Endothelial cell of umbilical vein (primary cell): ENCODE results near the gene RSL24D1. TPM values are rescaled to one million over a fixed set of nuclear protein-coding genes. Genes with fewer than 3 reads are reported as not detected.

Source experiments
- BruUV-seq: library from RNA; stranded (reverse); fragments of 400-500 nt; replicated peaks from 2 replicates; lab custom pipeline; 2021; lab: Mats Ljungman, UMichigan
- CTCF ChIA-PET: fragments of 300-600, 350-600 bp; sonication (Branson Sonifier 250); formaldehyde crosslinking; loops from one replicate; lab custom pipeline; 2021; ENCODE audit warnings: antibody characterized with exemption, inconsistent platforms; lab: Charles Lee
- POLR2A ChIA-PET: fragments of 300-600, 350-600 bp; sonication (Branson Sonifier 250); formaldehyde crosslinking; loops from one replicate; lab custom pipeline; 2021; ENCODE audit warnings: antibody characterized with exemption, inconsistent platforms; lab: Charles Lee
- DNase-seq: peaks from one replicate; pipeline ENCODE4 v3.0.0-alpha.2; 2011; ENCODE audit warnings: low read depth, low spot score
- FAIRE-seq: peaks from 2 replicates; lab custom pipeline; 2011; peaks lifted over from hg19 to GRCh38; lab: Jason Lieb, UNC
- H2AFZ ChIP-seq: 2 replicates; pipeline ENCODE4 v1.6.0; 2012; ENCODE audit warnings: low read depth, low read length, control low read depth, inconsistent platforms
- H3K27ac ChIP-seq: 2 replicates; pipeline ENCODE4 v1.5.1; 2011; ENCODE audit warnings: low read depth, mild to moderate bottlenecking, control low read depth, low read length, moderate library complexity; ENCODE audit not compliant: insufficient read depth
- H3K27me3 ChIP-seq, 2 experiments: 2 replicates each; pipeline versions ENCODE4 v1.6.0 to v1.6.1; 2011; ENCODE audit warnings: low read length in 2 of 2, mixed read lengths in 1 of 2; ENCODE audit not compliant: control insufficient read depth in 2 of 2, insufficient read depth in 2 of 2
- H3K36me3 ChIP-seq, 2 experiments: 2 replicates in 1 of 2; 3 replicates in 1 of 2; pipeline ENCODE4 v1.5.1; 2011; ENCODE audit warnings: low read length in 2 of 2, mild to moderate bottlenecking in 1 of 2, moderate library complexity in 1 of 2; ENCODE audit not compliant: control insufficient read depth in 2 of 2, insufficient read depth in 2 of 2; ENCODE audit errors: extremely low read depth in 1 of 2
- H3K4me1 ChIP-seq: 3 replicates; pipeline ENCODE4 v1.5.1; 2011; ENCODE audit warnings: mild to moderate bottlenecking, low read length; ENCODE audit not compliant: control insufficient read depth, insufficient read depth; ENCODE audit errors: extremely low read depth
- H3K4me2 ChIP-seq: 2 replicates; pipeline ENCODE4 v1.6.1; 2011; ENCODE audit warnings: low read length, control low read depth, mixed read lengths; ENCODE audit not compliant: insufficient read depth
- H3K4me3 ChIP-seq, 3 experiments: fragments of 200-600 bp in 1 of 3; sonication (generic), shearing (Covaris generic) in 1 of 3; replicated peaks in 1 of 3; 2 replicates each; pipeline ENCODE4 v1.5.1; 2011 to 2016; ENCODE audit warnings: control low read depth in 3 of 3, low read length in 3 of 3, mild to moderate bottlenecking in 2 of 3, inconsistent platforms in 1 of 3, low read depth in 1 of 3, moderate library complexity in 1 of 3; ENCODE audit not compliant: insufficient read depth in 1 of 3
- H3K79me2 ChIP-seq: 2 replicates; pipeline ENCODE4 v1.6.0; 2012; ENCODE audit warnings: low read length, inconsistent platforms; ENCODE audit not compliant: control insufficient read depth, insufficient read depth
- H3K9ac ChIP-seq: replicated peaks from 2 replicates; pipeline ENCODE3; 2011; ENCODE audit warnings: low read length, control low read depth; ENCODE audit not compliant: insufficient read depth; ENCODE audit errors: extremely low read depth
- H3K9me1 ChIP-seq: replicated peaks from 3 replicates; pipeline ENCODE4 v1.6.0; 2011; ENCODE audit warnings: mild to moderate bottlenecking, low read length; ENCODE audit not compliant: control insufficient read depth, insufficient read depth; ENCODE audit errors: extremely low read depth
- H3K9me3 ChIP-seq: replicated peaks from 2 replicates; pipeline ENCODE4 v1.5.1; 2012; ENCODE audit warnings: low read length, inconsistent platforms; ENCODE audit not compliant: control insufficient read depth, insufficient read depth
- H4K20me1 ChIP-seq: replicated peaks from 2 replicates; pipeline ENCODE3; 2011; ENCODE audit warnings: mild to moderate bottlenecking, low read length; ENCODE audit not compliant: control insufficient read depth, insufficient read depth; ENCODE audit errors: extremely low read depth
- EZH2 ChIP-seq: IDR thresholded peaks from 2 replicates; pipeline ENCODE4 v1.6.1; 2012; ENCODE audit warnings: borderline replicate concordance, low read depth, mild to moderate bottlenecking, moderate library complexity, low read length, inconsistent platforms; ENCODE audit not compliant: severe bottlenecking
- FOS ChIP-seq: IDR thresholded peaks from 2 replicates; pipeline ENCODE4 v1.6.1; 2011; ENCODE audit warnings: mild to moderate bottlenecking, low read length, moderate library complexity, borderline replicate concordance; ENCODE audit not compliant: insufficient read depth
- GATA2 ChIP-seq: IDR thresholded peaks from 2 replicates; pipeline ENCODE4 v1.7.0; 2011; ENCODE audit warnings: low read depth, mild to moderate bottlenecking, moderate library complexity, mixed read lengths, low read length; ENCODE audit not compliant: insufficient read length, insufficient read depth
- JUN ChIP-seq: IDR thresholded peaks from 2 replicates; pipeline ENCODE4 v1.6.1; 2011; ENCODE audit warnings: borderline replicate concordance, low read depth; ENCODE audit not compliant: insufficient read length, insufficient read depth
- MYC ChIP-seq: IDR thresholded peaks from one replicate; pipeline ENCODE4 v1.6.1; 2011; ENCODE audit warnings: mild to moderate bottlenecking, low read depth, low read length
- POLR2A ChIP-seq: IDR thresholded peaks from 2 replicates; pipeline ENCODE4 v1.6.1; 2012; ENCODE audit warnings: low read depth, mild to moderate bottlenecking, control low read depth, low read length
- POLR2AphosphoS5 ChIP-seq: IDR thresholded peaks from 2 replicates; pipeline ENCODE4 v1.6.1; 2012; ENCODE audit warnings: low read depth, mild to moderate bottlenecking, control low read depth, low read length, moderate library complexity; ENCODE audit not compliant: insufficient read depth
- dilution Hi-C: fragments of 300-500 bp; cut with MboI; formaldehyde crosslinking; loops from one replicate; pipeline ENCODE4 v1.15.0; 2019; ENCODE audit warnings: low sequenced_read_pairs; ENCODE audit not compliant: extremely low pct_ligation_motif_present
- intact Hi-C: fragments of 100-400 bp; cut with micrococcal nuclease; formaldehyde crosslinking; loops from one replicate; pipeline ENCODE4 v1.10.0; 2022
- polyA plus RNA-seq, 4 experiments: library from polyadenylated mRNA; depleted of rRNA in 3 of 4; stranded (reverse) in 3 of 4; unstranded in 1 of 4; fragments of >200 nt; gene quantifications; 2 replicates each; pipeline versions ENCODE4 v1.2.1 to v1.2.3, GENCODE V29; 2011 to 2012; ENCODE audit warnings: missing spikeins in 1 of 4
- total RNA-seq: library from RNA; stranded (reverse); gene quantifications from 2 replicates; pipeline ENCODE4 v1.2.3, GENCODE V29; 2021
- TF ChIP-seq, protein P1 (sequence below): IDR thresholded peaks from 2 replicates; pipeline ENCODE4 v1.6.1; 2011; ENCODE audit not compliant: insufficient read depth, insufficient read length
- TF ChIP-seq, protein P2 (sequence below), 2 donors: IDR thresholded peaks; 1 replicate in 1 of 2; 2 replicates in 1 of 2; pipeline ENCODE4 v1.5.1; 2011; ENCODE audit warnings: low read length in 2 of 2, mild to moderate bottlenecking in 2 of 2, moderate library complexity in 2 of 2, control low read depth in 1 of 2, inconsistent platforms in 1 of 2, low read depth in 1 of 2; ENCODE audit not compliant: insufficient read depth in 1 of 2; ENCODE audit errors: extremely low read depth in 1 of 2

RSL24D1 gene
- total and polyA plus RNA-seq, 2 donors (not counting 3 experiments of a cell fraction or from before 2014, with no cell fraction given): 18.4 to 60.0 TPM

DNA sequence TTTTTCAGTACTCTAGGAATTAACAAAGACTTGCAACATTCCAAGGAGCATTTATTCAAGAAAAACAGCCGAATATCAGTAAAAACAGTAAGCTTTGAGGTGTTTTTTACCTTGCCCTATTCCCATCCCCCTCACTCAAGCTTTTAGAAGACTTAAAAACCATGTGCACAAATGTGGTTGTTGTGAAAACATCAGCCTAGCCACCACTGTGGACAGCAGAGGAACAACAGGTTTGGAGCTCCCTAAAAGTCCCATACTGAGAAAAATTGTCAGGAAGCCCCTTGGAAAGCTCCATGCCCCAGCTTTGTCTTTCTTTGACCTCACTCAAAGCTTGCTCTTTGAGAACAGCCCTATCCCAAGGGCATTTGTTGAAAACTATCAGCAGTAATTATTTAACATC lies 34.7 kb upstream of the RSL24D1 start:
- Histone ChIP-seq H4K20me1 (no peaks in the 10 kb centered on the region), H3K9me1 (no peaks in the 10 kb centered on the region), H3K27ac (no peak overlapping the region), H3K4me1 (peaks cover 18% of the 10 kb centered on the region), H3K4me2 (no peak overlapping the region), H3K27me3 (no peaks in the 10 kb centered on the region), H3K36me3 (no peaks in the 10 kb centered on the region), H2AFZ (no peak overlapping the region), H3K79me2 (no peaks in the 10 kb centered on the region), H3K4me3 (no peak overlapping the region), H3K9me3 (no peaks in the 10 kb centered on the region), H3K9ac (no peak overlapping the region)
- FAIRE-seq (no peak), DNase-seq (no peak)
- CTCF ChIA-PET: interaction anchor here (0.8 to 2.1 kb wide), 5 partner anchors 9 to 204 kb away, joined by 3 to 11 read pairs (median 4); no protein-coding TSS in a partner anchor
- POLR2A ChIA-PET: no interaction called here
- TF ChIP-seq MYC (no peak), GATA2 (no peak), POLR2AphosphoS5 (no peak), JUN (no peak), POLR2A (no peak), EZH2 (no peak), FOS (no peak)
- TF ChIP-seq, protein P1, sequence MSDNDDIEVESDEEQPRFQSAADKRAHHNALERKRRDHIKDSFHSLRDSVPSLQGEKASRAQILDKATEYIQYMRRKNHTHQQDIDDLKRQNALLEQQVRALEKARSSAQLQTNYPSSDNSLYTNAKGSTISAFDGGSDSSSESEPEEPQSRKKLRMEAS: no peak
- TF ChIP-seq, protein P2, sequence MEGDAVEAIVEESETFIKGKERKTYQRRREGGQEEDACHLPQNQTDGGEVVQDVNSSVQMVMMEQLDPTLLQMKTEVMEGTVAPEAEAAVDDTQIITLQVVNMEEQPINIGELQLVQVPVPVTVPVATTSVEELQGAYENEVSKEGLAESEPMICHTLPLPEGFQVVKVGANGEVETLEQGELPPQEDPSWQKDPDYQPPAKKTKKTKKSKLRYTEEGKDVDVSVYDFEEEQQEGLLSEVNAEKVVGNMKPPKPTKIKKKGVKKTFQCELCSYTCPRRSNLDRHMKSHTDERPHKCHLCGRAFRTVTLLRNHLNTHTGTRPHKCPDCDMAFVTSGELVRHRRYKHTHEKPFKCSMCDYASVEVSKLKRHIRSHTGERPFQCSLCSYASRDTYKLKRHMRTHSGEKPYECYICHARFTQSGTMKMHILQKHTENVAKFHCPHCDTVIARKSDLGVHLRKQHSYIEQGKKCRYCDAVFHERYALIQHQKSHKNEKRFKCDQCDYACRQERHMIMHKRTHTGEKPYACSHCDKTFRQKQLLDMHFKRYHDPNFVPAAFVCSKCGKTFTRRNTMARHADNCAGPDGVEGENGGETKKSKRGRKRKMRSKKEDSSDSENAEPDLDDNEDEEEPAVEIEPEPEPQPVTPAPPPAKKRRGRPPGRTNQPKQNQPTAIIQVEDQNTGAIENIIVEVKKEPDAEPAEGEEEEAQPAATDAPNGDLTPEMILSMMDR (IDR thresholded peaks at IDR 0.05; ENCODE audit: extremely low read depth in 1 of 2, insufficient read depth in 1 of 2, low read depth in 1 of 2, low read length in 2 of 2): no peak
- BruUV-seq: no TSS peak
- dilution Hi-C loops (no loop called here), intact Hi-C loops (no loop called here)
